Colonic mucosa (tissue), 4 donors: ENCODE data around the gene TRAPPC14. TPM values are rescaled to one million over a fixed set of nuclear protein-coding genes. Genes with fewer than 3 reads are reported as not detected.

Experiments used
- DNase-seq: peaks from one replicate; pipeline ENCODE4 v3.0.0-alpha.2; 2020
- H3K27ac ChIP-seq: fragments of 200-600 bp; one replicate; pipeline ENCODE4 v1.8.0; 2021
- H3K27me3 ChIP-seq: fragments of 200-600 bp; one replicate; pipeline ENCODE4 v1.8.0; 2021
- H3K36me3 ChIP-seq: fragments of 200-600 bp; one replicate; pipeline ENCODE4 v1.8.0; 2021
- H3K4me1 ChIP-seq: fragments of 200-600 bp; one replicate; pipeline ENCODE4 v1.8.0; 2021; ENCODE audit warnings: mild to moderate bottlenecking
- H3K4me3 ChIP-seq: fragments of 200-600 bp; one replicate; pipeline ENCODE4 v1.8.0; 2021
- H3K9ac ChIP-seq, 2 donors: one replicate each; pipeline ENCODE4 v1.7.0; 2013; ENCODE audit warnings: control low read depth in 2 of 2, low read depth in 2 of 2, low read length in 2 of 2
- H3K9me3 ChIP-seq: fragments of 200-600 bp; one replicate; pipeline ENCODE4 v1.8.0; 2021
- CTCF ChIP-seq: fragments of 200-600 bp; IDR thresholded peaks from one replicate; pipeline ENCODE4 v1.8.0; 2022; ENCODE audit warnings: antibody characterized with exemption, mild to moderate bottlenecking
- intact Hi-C: fragments of 100-400 bp; cut with DNase I; formaldehyde crosslinking; loops from one replicate; pipeline ENCODE4 v1.14.1; 2022
- total RNA-seq, 2 donors: library from RNA; stranded (reverse); fragmentation: NEBNext Ultra II Directional in 1 of 2; extraction: Animal tissue kit (Norgen Biotek cat#: 25700) in 1 of 2; gene quantifications; one replicate each; pipeline ENCODE4 v1.2.1, GENCODE V29; 2021
- donor health status: healthy.
- donor health status: DM: no; HTN: no; CAD: no.
- donor health status: DM: no; HTN: no; CAD: no.

The TRAPPC14 gene
- total RNA-seq, 2 donors from 2014 or later: 40.3 to 69.5 TPM

GRCh38 chr7:100170101-100170897 is 11.8 kb upstream of the TRAPPC14 start:
- DNase-seq: no peak
- Histone ChIP-seq H3K4me1 (no peaks in the 10 kb centered on the region), H3K27ac (no peak overlapping the region), H3K9ac (peak overlapping the region in 1 of 2 donors; percentile 19), H3K36me3 (no peaks in the 10 kb centered on the region), H3K9me3 (no peaks in the 10 kb centered on the region), H3K4me3 (no peak overlapping the region), H3K27me3 (peaks cover 11% of the 10 kb centered on the region)
- no peak for TF ChIP-seq CTCF
- intact Hi-C loops: no loop called here

- no peaks in the 10 kb centered on the region for H3K36me3 ChIP-seq
- intact Hi-C loops: no loop called here
- H3K9ac ChIP-seq: no peak overlapping the region
- H3K4me1 ChIP-seq: no peaks in the 10 kb centered on the region
- TF ChIP-seq CTCF: no peak
- DNase-seq: no peak
- H3K4me3 ChIP-seq: no peak overlapping the region
- no peaks in the 10 kb centered on the region for H3K9me3 ChIP-seq
- H3K27me3 ChIP-seq: peaks cover 11% of the 10 kb centered on the region
- no peak overlapping the region for H3K27ac ChIP-seq
Measured at GRCh38 chr7:100169147-100169850, 10.8 kb upstream of the TRAPPC14 start.

GRCh38 chr7:100167912-100168323 is 9.4 kb upstream of the TRAPPC14 start:
- H3K27ac ChIP-seq: peak overlapping the region; percentile 65
- DNase-seq: peak; percentile 59
- no peaks in the 10 kb centered on the region for H3K4me1 ChIP-seq
- intact Hi-C loops: no loop called here
- H3K9me3 ChIP-seq: no peaks in the 10 kb centered on the region
- peaks cover 11% of the 10 kb centered on the region for H3K27me3 ChIP-seq
- peak overlapping the region; percentile 32 for H3K4me3 ChIP-seq
- no peaks in the 10 kb centered on the region for H3K36me3 ChIP-seq
- H3K9ac ChIP-seq: peak overlapping the region; percentile 52 to 78
- no peak for TF ChIP-seq CTCF

GRCh38 chr7:100166970-100167911 is 8.7 kb upstream of the TRAPPC14 start:
- H3K9me3 ChIP-seq: no peaks in the 10 kb centered on the region
- TF ChIP-seq CTCF: no peak
- H3K27me3 ChIP-seq: peaks cover 10% of the 10 kb centered on the region
- DNase-seq: no peak
- H3K36me3 ChIP-seq: no peaks in the 10 kb centered on the region
- intact Hi-C loops: no loop called here
- no peaks in the 10 kb centered on the region for H3K4me1 ChIP-seq
- H3K27ac ChIP-seq: no peak overlapping the region
- peak overlapping the region in 1 of 2 donors; percentile 78 for H3K9ac ChIP-seq
- no peak overlapping the region for H3K4me3 ChIP-seq

GRCh38 chr7:100166317-100166940 is 7.9 kb upstream of the TRAPPC14 start:
- Histone ChIP-seq H3K36me3 (no peaks in the 10 kb centered on the region), H3K9me3 (no peaks in the 10 kb centered on the region), H3K27ac (no peak overlapping the region), H3K27me3 (peaks cover 2% of the 10 kb centered on the region), H3K4me1 (no peaks in the 10 kb centered on the region), H3K9ac (no peak overlapping the region), H3K4me3 (no peak overlapping the region)
- TF ChIP-seq CTCF: no peak
- intact Hi-C loops: no loop called here
- DNase-seq: no peak
